Measurements from ENCODE around the gene PRKAR1B.

PRKAR1B gene

GRCh38 chr7:572416-573268, 154.4 kb downstream of the PRKAR1B start:
- no peak for DNase-seq (ENCODE audit: low read depth)

- DNase-seq (ENCODE audit: low read depth), result no peak
These were observed 155.2 kb downstream of the PRKAR1B start for GRCh38 chr7:571718-572415.

GRCh38 chr7:571096-571717, 155.9 kb downstream of the PRKAR1B start:
- DNase-seq (ENCODE audit: low read depth), result no peak

- DNase-seq (ENCODE audit: low read depth), result no peak
These were observed 156.3 kb downstream of the PRKAR1B start for GRCh38 chr7:570801-571070.

GRCh38 chr7:569996-570800, 156.9 kb downstream of the PRKAR1B start:
- DNase-seq (ENCODE audit: low read depth), result no peak

DNA sequence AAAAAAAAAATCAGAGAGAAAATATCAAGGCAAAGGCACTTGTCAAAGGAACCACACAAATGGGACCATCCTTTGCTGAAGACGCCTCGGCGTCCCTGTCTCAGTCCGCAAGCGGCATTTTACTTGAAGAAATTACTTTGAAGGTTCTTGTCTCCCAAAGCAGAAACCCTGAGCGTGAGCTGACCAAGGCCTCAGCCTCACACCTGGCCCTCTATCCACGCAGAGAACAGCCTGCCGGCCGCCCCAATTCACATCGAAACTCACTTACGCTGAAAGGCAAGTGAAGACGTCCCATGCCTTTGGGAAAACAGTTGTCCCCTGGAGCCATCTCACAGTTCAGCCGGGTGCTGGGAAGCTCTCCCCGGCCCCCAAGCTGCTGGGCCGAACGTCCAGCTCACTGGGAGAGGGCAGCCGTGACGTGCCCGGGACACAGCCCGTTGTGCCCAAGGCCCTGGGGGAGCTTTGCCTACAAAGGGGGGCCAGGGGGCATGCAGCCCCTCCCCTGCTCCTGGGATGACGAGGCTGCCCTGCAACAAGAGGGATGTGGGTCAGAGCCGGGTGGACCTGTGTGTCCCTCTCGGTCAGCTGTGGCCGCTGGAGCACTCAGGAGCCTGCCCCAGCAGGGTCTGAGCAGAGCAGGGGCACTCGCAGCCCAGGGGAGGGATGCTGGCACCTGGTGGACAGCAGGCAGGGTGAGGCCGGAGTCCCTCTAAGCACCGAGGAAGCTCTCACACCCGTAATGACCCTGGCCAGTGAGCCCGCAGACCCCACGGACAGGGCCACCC, 157.8 kb downstream of the PRKAR1B start:
- no peak for DNase-seq (ENCODE audit: low read depth)

DNA sequence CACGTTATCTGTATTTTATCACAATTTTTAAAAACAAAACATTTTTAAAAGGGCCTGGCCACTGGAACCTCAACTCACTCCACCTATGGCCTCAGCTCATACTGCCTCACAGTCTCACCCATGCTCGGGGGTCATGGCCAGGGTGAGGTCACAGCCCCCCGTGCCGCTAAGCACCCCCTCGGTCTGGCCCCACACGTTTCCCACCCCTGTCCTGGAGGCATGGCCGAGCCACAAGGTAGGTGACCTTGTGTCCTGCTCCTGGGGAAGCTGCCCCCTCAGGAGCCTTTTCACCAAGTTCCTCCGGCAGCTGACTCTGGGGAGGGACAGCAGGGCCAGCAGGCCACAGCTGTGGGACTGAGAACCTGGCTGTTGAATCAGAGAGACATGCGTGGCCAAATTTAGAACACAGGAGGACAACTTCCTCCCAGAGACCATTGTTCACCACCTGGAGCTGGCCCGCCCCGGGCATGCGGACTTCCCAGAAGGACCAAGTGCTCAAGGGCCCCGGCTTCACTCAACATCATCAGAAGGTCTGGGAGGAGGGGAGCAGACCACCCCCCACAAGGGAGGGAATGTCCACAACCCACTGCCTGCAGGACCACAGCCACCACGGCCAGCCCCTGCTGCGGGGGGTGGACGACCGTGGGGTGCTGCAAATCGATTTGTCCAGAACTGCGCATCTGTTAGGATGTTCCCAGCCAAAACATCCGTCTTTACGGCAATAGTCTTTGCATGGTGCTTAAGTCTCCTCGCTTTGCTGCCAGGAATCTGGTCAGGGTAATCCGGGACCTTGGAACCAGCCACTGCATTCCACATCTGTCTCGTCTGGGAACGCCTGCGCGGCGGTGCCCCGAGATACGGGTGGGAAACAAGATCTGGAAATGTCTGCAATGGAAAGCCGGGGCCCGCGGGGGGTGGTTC, 158.8 kb downstream of the PRKAR1B start:
- DNase-seq (ENCODE audit: low read depth), result no peak

DNA sequence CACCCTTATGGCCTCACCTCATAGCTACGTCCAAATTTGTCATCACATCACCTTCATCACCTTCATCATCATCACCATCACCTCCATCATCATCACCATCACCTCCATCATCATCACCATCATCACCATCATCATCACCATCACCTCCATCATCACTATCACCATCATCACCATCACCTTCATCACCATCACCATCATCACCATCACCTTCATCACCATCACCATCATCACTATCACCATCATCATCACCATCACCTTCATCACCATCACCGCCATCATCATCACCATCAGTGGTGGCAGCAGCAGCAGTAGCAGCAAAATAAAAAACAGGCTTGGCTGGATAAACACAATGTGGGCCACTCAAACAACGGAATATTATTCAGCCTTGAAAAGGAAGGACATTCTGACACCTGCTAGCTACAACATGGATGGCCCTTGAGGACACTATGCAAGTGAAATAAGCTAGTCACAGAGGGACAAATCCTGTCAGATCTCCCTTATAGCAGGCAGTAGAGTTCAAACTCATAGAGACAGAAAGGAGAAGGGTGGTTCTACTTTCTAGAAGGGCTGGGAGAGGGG, 159.7 kb downstream of the PRKAR1B start:
- no peak for DNase-seq (ENCODE audit: low read depth)

DNA sequence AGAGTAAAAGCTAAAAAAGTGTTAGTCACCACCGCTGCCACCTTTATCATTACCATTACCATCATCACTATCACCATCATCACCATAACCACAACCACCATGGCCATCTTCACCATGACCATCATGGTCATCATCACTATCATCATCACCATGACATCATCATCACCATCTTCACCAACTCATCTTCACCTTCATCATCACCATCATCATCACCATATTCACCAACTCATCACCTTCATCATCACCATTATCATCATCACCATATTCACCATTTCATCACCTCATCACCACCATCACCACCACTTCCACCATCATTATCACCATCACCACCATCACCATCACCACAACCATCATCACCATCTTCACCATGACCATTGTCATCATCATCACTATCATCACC, 161.0 kb downstream of the PRKAR1B start:
- DNase-seq (ENCODE audit: low read depth), result no peak

- no peak for DNase-seq (ENCODE audit: low read depth)
These were observed 162.8 kb downstream of the PRKAR1B start for GRCh38 chr7:564176-564865.

DNA sequence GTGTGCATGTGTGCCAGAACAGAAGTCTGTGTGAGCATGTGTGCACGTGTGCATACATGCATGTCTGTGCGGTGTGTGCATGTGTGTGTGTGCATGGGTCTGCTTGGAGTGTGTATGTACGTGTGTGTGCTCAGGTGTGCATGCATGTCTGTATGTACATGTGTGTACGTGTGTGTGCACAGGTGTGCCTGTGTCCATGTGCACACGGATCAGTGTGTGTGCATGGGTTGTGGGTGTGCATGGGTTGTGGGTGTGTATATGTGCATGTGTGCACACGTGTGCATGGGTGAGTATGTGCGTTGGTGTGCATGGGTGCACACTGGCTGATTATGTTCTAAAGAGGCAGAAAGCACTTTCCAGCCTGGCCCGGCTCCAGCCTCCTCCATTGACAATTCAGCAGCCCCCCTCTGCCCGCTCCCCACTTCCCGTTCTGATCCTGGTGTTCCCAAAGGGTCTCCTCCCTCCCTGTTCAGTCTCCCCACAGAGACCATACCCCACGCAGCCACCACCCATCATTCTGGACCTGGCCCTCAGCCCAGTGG, 163.4 kb downstream of the PRKAR1B start:
- DNase-seq (ENCODE audit: low read depth), result no peak

DNA sequence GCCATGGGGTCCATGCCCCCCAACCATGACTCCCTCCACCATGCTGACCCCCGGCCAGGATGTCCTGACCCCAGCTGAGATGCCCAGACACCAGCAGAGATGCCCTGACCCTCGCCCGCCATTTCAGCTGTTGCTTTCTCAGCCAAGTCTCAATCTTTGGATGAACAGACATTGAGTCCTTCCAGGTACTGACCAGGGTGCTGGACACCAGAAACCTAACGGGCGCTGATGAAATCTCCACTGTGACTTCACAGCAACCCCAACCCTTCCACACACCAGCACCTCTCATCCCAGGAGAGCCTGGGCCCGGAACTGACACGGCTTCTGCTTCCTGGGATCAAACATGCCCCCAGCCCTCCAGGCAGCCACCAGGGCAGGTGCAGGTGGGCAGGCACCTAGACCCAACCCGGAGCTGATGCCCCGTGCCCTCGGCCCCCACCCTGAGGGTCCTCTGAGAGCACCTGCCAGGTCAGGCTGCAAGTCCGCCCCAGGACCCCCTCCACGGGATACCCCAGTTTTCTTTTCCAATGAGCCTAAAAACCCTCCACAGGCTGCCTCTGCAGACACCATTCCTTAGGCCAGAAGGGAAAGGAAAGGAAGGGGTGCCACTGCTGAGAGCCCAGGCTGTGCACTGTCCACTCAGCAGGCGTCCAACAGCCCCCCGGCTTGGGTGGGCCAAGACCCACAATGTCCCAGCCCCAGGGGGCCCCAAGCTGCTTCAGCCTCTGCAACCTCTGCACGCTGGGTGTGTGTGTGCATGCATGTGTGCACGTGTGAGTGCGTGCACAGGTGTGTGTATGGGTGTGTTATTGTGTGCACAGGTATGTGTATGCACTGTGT, 164.1 kb downstream of the PRKAR1B start:
- DNase-seq (ENCODE audit: low read depth), result no peak

DNA sequence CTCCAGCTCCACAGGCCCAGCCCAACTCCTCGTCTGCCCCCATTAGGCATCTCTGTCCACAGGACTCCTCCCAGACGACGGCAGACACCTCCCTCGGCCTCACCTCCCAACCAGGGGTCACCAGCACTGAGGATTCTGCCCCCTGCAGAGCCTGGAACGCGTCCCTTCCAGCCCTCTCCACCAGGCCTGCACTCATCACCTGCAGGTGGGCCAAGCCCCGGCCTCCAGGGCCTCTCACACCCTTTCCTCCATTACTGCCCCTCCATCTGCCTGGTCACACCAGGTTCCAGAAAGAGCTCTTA, 164.8 kb downstream of the PRKAR1B start:
- no peak for DNase-seq (ENCODE audit: low read depth)

- no peak for DNase-seq (ENCODE audit: low read depth)
These were observed 165.3 kb downstream of the PRKAR1B start for GRCh38 chr7:561631-562373.

- DNase-seq (ENCODE audit: low read depth), result no peak
These were observed 166.0 kb downstream of the PRKAR1B start for GRCh38 chr7:560966-561630.

- DNase-seq (ENCODE audit: low read depth), result no peak
These were observed 167.7 kb downstream of the PRKAR1B start for GRCh38 chr7:559396-559705.

- no peak for DNase-seq (ENCODE audit: low read depth)
These were observed 169.6 kb downstream of the PRKAR1B start for GRCh38 chr7:557558-557881.

Measured in T-helper 22 cell (primary cell).